AG04449 (cell line): ENCODE data around the gene USP12.

ENCODE experiments used
- CTCF ChIA-PET: fragments of 350-600 bp; formaldehyde crosslinking; extraction: SDS; loops from one replicate; lab custom pipeline; 2021; ENCODE audit warnings: antibody characterized with exemption; lab: Yijun Ruan, JAX
- POLR2A ChIA-PET: fragments of 400-600, 350-600 bp; formaldehyde crosslinking; extraction: SDS; loops from one replicate; lab custom pipeline; 2020; ENCODE audit warnings: antibody characterized with exemption, inconsistent platforms; lab: Yijun Ruan, JAX
- DNase-seq: peaks from one replicate; pipeline ENCODE4 v3.0.0-alpha.2; 2010; ENCODE audit warnings: low read depth, low spot score
- H3K4me3 ChIP-seq: 2 replicates; pipeline ENCODE4 v1.5.1; 2011; ENCODE audit warnings: low read depth, mild to moderate bottlenecking, control low read depth, low read length
- CTCF ChIP-seq: IDR thresholded peaks from one replicate; pipeline ENCODE4 v1.5.1; 2011; ENCODE audit warnings: mild to moderate bottlenecking, moderate library complexity, low read length, control low read depth, inconsistent platforms; ENCODE audit not compliant: insufficient read depth; ENCODE audit errors: missing control alignments

The USP12 gene

DNA sequence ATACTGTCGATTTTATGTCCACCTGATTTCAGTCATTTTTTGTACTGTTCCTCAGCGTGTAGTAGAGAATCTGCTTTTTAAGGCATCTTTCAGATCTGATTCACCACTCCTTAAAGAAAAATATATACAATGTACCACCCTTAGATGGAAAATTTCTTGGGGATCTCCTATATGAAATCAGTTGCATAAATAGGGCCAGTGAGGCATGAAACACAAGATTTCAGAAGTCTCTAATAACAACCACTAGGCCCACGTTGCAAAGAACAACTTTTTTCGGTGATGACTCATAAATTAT, 1.4 kb downstream of the USP12 start:
- ChIA-PET POLR2A (interaction anchor here (0.9 to 1.3 kb wide), 3 partner anchors 13 to 116 kb away, joined by 3 to 7 read pairs (median 3); partner anchors contain the start of gene RASL11A), CTCF (interaction anchor here (0.6 to 2.2 kb wide), 8 partner anchors 11 to 189 kb away, joined by 3 to 13 read pairs (median 3); no protein-coding TSS in a partner anchor)
- peak overlapping the region; percentile 74 for H3K4me3 ChIP-seq
- DNase-seq = no peak
- no peak for TF ChIP-seq CTCF

DNA sequence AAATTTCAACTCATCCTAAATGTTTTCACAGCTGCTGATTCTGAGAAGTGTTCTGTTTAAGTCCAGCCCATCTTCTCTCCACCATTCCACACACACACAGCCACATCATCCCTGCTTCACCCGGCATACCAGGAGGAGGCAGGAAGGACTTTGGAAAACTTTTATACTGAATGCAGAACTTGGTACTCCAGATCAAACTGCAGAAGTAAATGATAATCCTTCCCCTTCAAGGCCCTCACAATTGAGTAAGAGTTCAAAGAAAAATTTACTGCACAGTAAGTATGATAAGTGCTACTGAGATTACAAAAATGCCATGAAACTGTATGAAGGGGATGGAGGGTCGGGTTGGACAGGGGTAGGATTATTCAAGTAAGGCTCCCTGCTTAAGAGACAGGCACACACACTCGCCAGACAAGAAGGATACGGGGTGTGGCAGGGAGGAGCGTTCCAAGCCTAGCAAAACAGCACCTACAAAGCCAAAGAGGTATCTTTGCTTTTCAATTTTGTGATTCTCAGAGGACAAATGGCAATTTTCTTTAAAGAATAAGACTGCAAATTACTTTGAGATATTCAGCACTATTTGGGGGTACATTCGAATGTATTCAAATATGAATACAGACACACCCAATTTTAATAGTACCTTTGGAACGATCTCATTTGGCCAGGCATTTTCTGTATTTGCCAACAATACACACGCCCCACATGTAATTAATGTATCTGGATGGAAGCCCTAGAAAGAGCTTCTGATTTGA, 2.5 kb downstream of the USP12 start:
- CTCF ChIA-PET = interaction anchor here (1.0 to 2.2 kb wide), 2 partner anchors 12 to 184 kb away, joined by 3 to 13 read pairs; no protein-coding TSS in a partner anchor
- no peak overlapping the region for H3K4me3 ChIP-seq
- POLR2A ChIA-PET = no interaction called here
- no peak for DNase-seq
- TF ChIP-seq CTCF = no peak

DNA sequence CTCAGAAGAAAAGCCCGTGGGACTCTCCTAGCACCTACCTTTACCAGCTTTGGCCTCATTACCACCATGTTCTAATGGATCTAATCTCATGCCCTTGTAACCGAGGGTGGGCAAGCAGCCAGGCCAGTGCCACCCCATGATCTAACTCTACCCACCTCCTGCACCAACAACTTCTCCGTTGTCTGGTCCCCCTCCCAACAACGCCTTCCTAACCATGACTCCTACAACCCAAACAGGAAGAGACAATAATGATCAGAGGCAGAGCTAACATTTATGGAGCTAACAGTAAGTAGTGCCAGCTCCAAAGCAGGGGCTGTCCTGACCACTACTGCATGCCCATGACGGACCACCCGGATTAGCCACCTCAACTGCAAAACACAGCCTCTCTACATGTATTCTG, 3.5 kb downstream of the USP12 start:
- no peak for DNase-seq
- ChIA-PET CTCF (no interaction called here), POLR2A (no interaction called here)
- TF ChIP-seq CTCF = no peak
- H3K4me3 ChIP-seq = no peak overlapping the region

GRCh38 chr13:27166313-27166712, 5.3 kb downstream of the USP12 start:
- no peak for DNase-seq
- ChIA-PET CTCF (interaction anchor here (1.2 kb wide), 1 partner anchor 11 kb away, joined by 3 read pairs; no protein-coding TSS in a partner anchor), POLR2A (no interaction called here)
- TF ChIP-seq CTCF = no peak
- no peak overlapping the region for H3K4me3 ChIP-seq

DNA sequence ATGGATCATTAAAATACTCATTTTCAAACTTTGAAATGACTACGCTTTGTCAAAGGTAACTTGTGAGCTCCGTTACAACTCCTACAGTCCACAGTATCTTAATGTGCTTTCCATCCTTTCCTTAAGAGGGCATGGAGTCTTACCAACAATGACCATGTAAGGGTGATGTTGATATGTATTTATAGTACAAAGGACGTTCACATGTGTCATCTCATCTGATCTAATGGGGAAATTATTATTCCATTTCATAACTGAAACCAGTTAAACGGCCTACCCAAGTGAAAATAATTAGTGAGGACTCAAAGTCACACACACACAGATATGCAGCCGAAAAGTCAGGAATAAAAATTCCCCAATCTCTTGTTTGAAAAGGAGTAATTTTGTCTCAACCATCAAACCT, 9.6 kb downstream of the USP12 start:
- ChIA-PET POLR2A (no interaction called here), CTCF (interaction anchor here (0.7 to 2.2 kb wide), 2 partner anchors 35 to 177 kb away, joined by 3 to 5 read pairs; no protein-coding TSS in a partner anchor)
- no peak for DNase-seq
- no peak overlapping the region for H3K4me3 ChIP-seq
- TF ChIP-seq CTCF = no peak

DNA sequence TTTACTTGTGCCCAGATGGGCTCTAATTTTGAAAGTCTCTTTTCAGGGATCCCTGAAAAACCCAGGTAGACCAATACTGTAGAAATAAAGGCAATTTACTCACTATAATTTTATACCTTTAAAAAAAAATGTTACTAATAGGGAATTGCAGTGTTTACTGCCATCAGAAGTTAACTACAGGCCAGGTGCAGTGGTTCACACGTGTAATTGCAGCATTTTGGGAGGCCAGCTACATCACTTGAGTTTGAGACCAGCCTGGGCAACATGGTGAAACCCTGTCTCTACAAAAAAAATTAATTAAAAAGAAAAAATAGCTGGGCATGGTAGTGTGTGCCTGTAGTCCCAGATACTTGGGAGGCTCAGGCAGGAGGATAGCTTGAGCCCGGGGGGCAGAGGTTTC, 10.2 kb downstream of the USP12 start:
- ChIA-PET POLR2A (no interaction called here), CTCF (interaction anchor here (2.2 kb wide), 1 partner anchor 176 kb away, joined by 5 read pairs; no protein-coding TSS in a partner anchor)
- no peak for DNase-seq
- H3K4me3 ChIP-seq = no peak overlapping the region
- no peak for TF ChIP-seq CTCF
